HG03354 (cell line): ENCODE results near the gene ITPKB.
A peak's percentile ranks its signal among the peaks of the same experiment; 100 is the strongest.
"Not testable (repeated sequence)": the region's sequence is repeated elsewhere in the genome, so short reads cannot be mapped to it uniquely, and the experiment has no call there.

Experiments used
- ATAC-seq: cut with Tn5 transposase; IDR thresholded peaks from one replicate; pipeline ENCODE4 v1.9.1; 2021; ENCODE audit warnings: mild to moderate bottlenecking; ENCODE audit not compliant: unreplicated experiment, poor library complexity, severe bottlenecking

ITPKB gene

DNA sequence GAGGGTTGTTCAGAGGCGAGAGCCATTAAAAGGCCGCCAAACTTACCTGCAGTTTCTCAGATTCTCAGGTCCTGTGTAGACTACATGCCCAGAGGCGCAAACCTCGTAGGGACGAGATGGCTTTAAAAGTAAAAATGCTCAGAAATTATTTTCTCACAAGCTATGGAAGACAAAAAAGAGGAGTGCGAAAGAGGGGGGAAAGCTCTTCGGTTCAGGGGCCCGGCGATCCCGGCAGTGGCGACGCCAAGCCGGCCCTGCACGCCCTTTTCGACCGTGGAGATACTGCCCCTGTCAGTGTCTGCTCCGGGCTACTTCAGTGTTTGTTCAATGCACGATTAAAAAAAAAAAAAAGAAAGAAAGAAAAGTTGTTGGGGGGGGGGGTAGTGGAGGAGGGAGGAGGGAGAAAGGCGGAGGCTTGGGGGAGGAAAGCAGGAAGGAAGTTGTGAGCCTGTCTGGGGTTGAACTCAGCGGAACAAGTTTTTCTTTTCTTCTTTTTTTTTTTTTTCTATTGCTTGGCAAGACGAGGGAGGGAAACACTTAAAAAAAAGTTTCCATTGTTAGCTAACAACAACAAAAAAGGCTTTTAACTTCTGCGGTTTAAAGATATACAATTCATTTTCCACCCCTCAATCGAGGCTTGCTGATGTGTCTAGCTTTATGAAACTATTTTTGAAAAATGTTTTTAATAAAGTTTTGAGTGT lies at the start of gene ITPKB:
TSS of gene ITPKB (minus strand) at position 288 of the 701 bp plus-strand sequence. CDS start 1,824 bp downstream, outside the sequence.
- ATAC-seq = no peak

DNA sequence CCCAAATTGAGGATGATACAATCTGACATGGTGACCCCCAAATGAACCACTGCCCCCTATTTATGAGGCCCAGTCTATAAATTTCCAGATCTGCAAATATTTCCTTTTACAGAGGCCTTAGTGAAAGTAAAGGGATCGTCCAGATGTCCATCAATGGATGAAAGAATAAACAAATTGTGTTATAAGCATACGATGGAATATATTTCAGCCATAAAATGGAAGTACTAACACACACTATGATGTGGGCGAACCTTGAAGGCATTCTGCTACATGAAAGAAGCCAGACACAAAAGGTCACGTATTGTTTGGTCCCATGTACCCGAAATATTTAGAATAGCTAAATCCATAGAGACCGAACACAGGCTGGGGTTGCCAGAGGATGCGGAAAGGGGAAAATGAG lies 48.6 kb upstream of the ITPKB start:
- ATAC-seq = no peak

GRCh38 chr1:226787071-226787470 lies 48.0 kb upstream of the ITPKB start:
- no peak for ATAC-seq

- peak; percentile 82 for ATAC-seq
These were observed 47.5 kb upstream of the ITPKB start for GRCh38 chr1:226786550-226786949.

GRCh38 chr1:226785805-226786204 lies 46.7 kb upstream of the ITPKB start:
- no peak for ATAC-seq

DNA sequence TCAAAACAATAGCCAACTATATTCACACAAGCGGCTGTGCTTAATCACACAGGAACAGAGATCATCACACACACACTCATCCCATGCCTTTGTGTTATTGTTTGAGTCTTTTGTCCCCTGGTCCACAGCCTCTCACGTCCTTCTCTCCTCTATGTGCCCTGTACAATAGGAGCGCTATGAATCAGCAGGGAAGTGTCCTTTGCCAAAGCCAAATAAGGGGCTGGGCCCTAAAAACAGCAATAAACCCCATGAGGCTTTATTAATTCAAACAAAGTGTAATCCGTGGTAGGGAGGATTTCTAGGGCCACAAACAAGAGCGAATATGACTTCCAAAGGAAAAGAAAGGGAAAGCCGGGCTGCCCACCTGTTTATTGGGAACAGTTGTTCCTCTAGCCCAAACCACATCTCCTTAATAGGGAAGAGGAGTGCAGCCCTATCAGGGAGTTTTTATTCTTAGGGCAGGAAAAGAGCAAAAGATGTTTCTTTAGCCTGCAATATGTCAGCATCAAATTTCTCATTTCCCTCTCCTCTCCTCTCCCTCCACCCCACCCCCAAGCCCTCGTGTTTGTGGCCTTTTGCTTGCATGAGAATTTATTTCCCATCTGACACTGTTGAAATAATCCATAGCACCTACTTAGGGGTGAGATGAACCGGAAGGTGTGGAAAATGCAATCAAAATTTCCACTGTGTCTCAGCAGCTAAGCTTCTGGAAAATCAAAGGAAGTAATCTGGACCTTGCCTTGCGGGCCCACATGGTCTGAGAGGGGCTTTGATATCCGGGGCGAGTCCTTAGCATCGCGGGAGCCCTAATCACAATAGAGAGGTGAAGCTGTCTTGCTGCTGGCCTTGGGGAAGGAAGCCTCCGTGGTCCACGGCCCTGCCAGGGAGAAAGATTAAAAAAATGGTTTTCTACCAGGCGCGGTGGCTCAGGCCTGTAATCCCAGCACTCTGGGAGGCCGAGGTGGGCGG lies 45.3 kb upstream of the ITPKB start:
- no peak for ATAC-seq

DNA sequence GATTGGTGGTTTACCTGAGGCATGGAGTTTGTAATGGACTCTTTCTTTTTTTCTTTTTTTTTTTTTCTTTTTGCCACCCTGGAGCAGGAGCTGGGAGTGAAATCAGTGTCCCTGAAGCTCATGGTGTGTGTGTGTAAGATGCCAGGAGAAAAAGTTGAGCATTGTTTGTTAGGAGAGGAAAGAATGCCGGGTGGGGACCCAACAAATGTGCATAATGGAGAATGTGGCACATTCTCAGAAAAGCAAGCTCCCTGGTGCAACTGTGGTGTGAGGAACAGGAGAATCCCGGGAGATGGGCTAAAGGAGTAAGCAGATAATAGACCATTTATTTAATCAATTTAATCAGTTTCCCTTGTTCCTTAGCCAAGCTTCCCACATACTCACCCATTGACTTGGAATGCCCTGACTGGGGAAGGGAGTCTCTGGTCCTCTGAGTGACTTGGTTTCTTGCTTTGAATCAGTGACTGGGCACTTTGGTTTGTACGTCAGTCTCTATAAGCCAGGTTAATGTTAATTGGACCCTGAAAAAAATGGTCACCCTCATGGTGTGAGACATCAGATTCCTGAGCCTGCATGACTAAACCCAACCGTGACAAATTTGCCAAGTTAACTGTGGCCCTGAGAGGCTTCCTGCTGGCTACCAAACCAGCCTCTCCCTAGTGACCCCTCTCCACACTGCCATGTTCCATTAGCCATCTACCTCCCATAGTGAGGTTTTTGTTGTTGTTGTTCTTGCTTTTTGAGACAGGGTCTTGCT lies 43.9 kb upstream of the ITPKB start:
- ATAC-seq = no peak

- no peak for ATAC-seq
These were observed 43.0 kb upstream of the ITPKB start for GRCh38 chr1:226781937-226782609.

GRCh38 chr1:226779561-226779960 lies 40.5 kb upstream of the ITPKB start:
- ATAC-seq = no peak

DNA sequence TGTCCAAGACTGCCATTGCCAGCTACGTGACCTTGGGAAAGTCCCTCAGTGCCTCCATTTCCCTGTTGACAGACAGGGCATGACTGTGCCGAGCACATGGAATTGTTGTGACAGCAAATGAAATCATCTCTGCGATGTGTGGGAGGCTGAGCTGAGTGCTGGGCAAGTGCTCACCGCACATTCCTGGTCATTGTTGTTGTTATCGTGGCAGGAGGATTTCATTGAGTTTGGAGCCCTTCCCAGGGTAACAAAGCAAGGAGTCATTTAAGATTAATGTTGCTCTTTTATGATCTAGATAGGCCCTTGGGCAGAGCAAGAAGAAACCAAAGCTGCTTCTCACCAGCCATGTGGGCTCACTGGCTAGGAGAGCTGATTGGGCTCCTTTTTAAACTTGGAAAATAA lies 39.6 kb upstream of the ITPKB start:
- no peak for ATAC-seq

DNA sequence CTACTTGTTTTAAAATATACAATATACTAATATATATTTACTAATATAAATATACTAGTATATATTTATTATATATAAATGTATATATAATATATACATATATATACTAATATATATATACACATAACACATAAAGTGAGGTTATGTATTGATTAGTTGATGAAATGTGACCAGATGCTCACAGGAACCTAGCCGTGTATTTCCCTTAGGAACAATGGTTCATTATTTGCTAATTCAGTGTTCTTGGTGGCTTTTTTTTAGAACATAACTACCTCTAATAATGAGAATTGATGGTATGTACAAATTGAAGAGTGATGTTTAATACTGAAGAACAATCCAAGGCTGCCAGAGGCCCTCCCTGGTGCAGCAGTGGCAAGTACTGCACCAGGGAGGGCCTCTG lies 37.9 kb upstream of the ITPKB start:
- ATAC-seq = no peak

- no peak for ATAC-seq
These were observed 37.0 kb upstream of the ITPKB start for GRCh38 chr1:226776066-226776465.

GRCh38 chr1:226772446-226773139 lies 33.5 kb upstream of the ITPKB start:
- peak; percentile 82 for ATAC-seq

DNA sequence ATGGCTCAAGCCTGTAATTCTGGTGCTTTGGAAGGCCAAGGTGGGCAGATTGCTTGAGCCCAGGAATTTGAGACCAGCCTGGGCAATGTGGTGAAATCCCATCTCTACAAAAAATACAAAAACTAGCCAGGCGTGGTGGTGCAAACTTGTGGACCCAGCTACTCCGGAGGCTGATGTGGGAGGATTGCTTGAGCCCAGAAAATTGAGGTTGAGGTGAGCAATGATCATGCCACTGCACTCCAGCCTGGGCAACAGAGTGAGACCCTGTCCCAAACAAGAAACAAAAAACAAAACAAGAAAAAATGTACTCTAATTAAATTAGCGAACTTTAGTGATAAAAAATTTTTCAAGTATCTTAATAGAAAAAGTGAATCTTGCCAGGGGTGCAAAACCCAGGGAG lies 28.1 kb upstream of the ITPKB start:
- not testable (repeated sequence) for ATAC-seq

DNA sequence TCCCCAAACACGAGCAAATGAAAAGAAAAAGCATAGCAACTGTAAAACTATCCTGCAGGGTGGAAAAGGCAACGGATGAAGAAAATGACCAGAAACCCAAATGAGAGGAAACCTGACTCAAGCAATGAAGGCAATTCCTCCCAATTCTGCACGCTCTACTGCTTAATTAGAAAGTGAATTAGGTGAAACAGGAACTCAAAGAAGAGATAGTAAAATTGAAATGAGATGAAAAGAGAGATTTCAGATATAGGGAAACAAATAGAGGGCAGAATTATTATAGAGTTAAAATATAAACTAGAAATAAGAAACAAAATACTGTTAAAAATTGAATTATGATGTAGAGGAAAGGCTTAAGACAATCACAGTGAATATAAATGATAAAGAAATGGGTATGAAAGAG lies 27.5 kb upstream of the ITPKB start:
- ATAC-seq = no peak

GRCh38 chr1:226764533-226764932 lies 25.5 kb upstream of the ITPKB start:
- ATAC-seq = peak; percentile 90

- ATAC-seq = no peak
These were observed 24.8 kb upstream of the ITPKB start for GRCh38 chr1:226763905-226764264.

- ATAC-seq = no peak
These were observed 24.2 kb upstream of the ITPKB start for GRCh38 chr1:226762988-226763904.
